Measurements from ENCODE around the gene WWC2.

DNA sequence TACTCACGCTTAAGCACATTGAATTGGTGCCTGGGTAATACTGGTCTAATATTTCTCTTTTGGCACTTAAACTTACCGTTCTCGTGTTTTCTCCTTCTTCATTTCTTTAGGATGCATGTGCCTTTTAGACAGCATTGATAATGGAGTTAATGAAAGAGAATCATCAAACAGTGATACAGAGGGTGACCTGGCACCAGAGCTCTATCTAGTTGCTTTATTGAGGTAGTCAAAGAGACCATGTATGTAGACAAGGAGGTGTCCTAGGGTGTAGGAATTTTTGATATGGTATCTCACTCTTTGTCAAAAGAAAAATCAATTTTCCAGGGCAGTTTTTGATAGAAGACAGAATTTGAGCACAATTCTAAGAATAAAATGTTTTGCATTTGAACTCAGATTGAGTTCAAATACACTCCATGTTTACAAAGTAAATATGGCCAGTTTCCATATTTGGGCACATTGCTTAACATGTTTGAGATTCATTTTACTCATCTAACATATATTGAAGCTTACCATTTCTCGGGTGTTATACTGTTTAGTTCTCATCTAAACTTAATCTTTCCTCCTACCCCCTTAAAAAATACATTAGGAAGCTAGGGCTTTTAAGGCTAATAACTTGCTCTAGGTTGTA lies 92.0 kb downstream of the WWC2 start:
- TF ChIP-seq EHF (CRISPR knock-in tag; IDR thresholded peaks at IDR 0.05) (no peak), HOXA7 (CRISPR knock-in tag; IDR thresholded peaks at IDR 0.05) (no peak), JUNB (IDR thresholded peaks at IDR 0.05) (no peak), ATOH8 (CRISPR knock-in tag; IDR thresholded peaks at IDR 0.05; ENCODE audit: low read depth) (no peak), BHLHE40 (IDR thresholded peaks at IDR 0.05; ENCODE audit: low read depth, low read length) (no peak)
- TF ChIP-seq, protein P1, sequence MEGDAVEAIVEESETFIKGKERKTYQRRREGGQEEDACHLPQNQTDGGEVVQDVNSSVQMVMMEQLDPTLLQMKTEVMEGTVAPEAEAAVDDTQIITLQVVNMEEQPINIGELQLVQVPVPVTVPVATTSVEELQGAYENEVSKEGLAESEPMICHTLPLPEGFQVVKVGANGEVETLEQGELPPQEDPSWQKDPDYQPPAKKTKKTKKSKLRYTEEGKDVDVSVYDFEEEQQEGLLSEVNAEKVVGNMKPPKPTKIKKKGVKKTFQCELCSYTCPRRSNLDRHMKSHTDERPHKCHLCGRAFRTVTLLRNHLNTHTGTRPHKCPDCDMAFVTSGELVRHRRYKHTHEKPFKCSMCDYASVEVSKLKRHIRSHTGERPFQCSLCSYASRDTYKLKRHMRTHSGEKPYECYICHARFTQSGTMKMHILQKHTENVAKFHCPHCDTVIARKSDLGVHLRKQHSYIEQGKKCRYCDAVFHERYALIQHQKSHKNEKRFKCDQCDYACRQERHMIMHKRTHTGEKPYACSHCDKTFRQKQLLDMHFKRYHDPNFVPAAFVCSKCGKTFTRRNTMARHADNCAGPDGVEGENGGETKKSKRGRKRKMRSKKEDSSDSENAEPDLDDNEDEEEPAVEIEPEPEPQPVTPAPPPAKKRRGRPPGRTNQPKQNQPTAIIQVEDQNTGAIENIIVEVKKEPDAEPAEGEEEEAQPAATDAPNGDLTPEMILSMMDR (IDR thresholded peaks at IDR 0.05) = no peak

All from A549 (cell line).